ENCODE results near the gene SLC13A2. TPM values are rescaled to one million over a fixed set of nuclear protein-coding genes. Genes with fewer than 3 reads are reported as not detected.

The SLC13A2 gene
- polyA plus RNA-seq, 3 donors: not detected

DNA sequence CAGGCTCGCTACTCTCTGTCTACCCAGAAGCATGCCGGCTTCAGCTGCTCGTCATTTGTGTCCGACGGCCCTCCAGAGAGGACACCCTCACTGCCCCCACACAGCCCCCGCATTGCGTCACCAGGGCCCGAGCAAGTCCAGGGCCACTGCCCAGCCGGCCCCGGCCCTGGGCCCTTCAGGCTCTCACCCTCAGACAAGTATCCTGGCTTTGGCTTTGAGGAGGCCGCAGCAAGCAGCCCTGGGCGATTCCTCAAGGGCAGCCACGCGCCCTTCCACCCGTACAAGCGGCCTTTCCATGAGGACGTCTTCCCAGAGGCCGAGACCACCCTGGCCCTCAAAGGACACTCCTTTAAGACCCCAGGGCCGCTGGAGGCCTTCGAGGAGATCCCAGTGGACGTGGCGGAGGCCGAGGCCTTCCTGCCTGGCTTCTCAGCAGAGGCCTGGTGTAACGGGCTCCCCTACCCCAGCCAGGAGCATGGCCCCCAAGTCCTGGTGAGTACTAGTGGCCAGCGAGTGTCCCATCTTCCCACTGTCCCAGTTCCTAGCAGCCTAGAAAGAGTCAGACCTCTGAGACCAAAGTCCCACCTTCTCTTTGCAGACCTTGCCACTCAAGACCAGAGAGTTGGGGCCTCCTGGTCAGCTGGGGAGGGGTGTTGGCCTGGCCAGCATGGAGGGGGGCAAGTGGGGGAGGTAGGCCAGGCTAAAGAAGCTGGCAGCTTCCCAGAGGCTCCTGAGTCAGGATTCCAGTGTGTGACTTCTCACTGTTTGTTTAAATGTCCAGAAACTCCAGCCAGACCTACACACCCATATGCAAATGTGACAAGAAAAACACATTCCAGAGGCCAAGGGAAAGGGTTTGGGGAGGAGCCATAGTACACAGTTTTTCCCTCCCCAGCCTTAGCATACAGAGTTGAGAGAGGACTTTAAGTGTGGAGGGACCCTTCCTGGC, 51.3 kb downstream of the SLC13A2 start:
- H3K36me3 Mint-ChIP-seq: no peaks in the 10 kb centered on the region
- Histone ChIP-seq H3K9me3 (replicated peaks in 1 of 2; ENCODE audit: control insufficient read depth in 1 of 2, insufficient read depth in 1 of 2, low read length in 2 of 2) (no peaks in the 10 kb centered on the region), H3K9ac (ENCODE audit: insufficient read depth, low read length, poor library complexity, severe bottlenecking) (no peak overlapping the region), H3K27me3 (ENCODE audit: control insufficient read depth in 2 of 2, insufficient read depth in 2 of 2, low read length in 2 of 2) (no peaks in the 10 kb centered on the region), H3K4me2 (replicated peaks; ENCODE audit: extremely low read depth, low read length, poor library complexity, severe bottlenecking) (no peak overlapping the region), H3K4me1 (ENCODE audit: control insufficient read depth in 1 of 2, insufficient read depth in 2 of 2, low read length in 2 of 2) (peaks cover 0 to under 1% of the 10 kb centered on the region in 2 donors), H3K4me3 (replicated peaks in 1 of 3; ENCODE audit: low read depth in 2 of 3, low read length in 3 of 3) (no peak overlapping the region), H3K36me3 (replicated peaks in 1 of 2; ENCODE audit: control insufficient read depth in 1 of 2, insufficient read depth in 2 of 2, low read length in 2 of 2) (no peaks in the 10 kb centered on the region), H4K20me1 (ENCODE audit: insufficient read depth, low read length) (no peaks in the 10 kb centered on the region), H3K27ac (ENCODE audit: low read depth in 1 of 2, low read length in 2 of 2) (no peak overlapping the region), H3K79me2 (ENCODE audit: insufficient read depth, low read length) (no peaks in the 10 kb centered on the region), H2AFZ (ENCODE audit: insufficient read depth, low read depth, low read length, poor library complexity, severe bottlenecking) (no peak overlapping the region)
- H3K27ac Mint-ChIP-seq: no peak overlapping the region
- WGBS (ENCODE audit: insufficient coverage): 94% methylated on average over 24 of the region's 25 CpGs
- DNase-seq: no peak
- no peak for TF ChIP-seq CTCF (IDR thresholded peaks at IDR 0.05)
- H3K4me3 Mint-ChIP-seq: no peak overlapping the region
- no peaks in the 10 kb centered on the region for H3K9me3 Mint-ChIP-seq
- H3K27me3 Mint-ChIP-seq (ENCODE audit: low read depth in 3 of 3): peaks cover 0 to 6% (median 5%) of the 10 kb centered on the region in 3 donors
- H3K4me1 Mint-ChIP-seq: no peaks in the 10 kb centered on the region
- intact Hi-C loops (cut with micrococcal nuclease): no loop called here

DNA sequence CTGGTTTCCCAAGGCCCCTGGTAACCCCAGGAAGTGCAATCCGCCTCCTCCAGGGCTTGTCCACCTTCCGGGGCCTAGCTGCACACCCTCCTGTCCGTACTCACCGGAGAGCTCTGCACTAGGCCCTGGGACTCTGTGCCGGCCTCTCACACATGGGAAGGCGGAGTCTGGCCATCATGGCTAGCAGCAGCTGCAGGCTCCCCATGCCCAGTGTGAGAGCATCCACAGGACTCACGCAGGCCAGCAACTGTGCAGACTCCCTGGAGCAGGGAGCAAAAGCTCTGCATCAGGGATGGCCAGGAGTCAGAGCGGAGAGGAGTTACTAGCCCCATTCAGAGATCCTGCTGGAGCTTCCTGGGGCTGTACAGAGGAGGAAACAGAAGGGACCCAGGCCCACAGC, 52.9 kb downstream of the SLC13A2 start:
- no peak overlapping the region for H3K27ac ChIP-seq (ENCODE audit: low read depth in 1 of 2, low read length in 2 of 2)
- no peak overlapping the region for H2AFZ ChIP-seq (ENCODE audit: insufficient read depth, low read depth, low read length, poor library complexity, severe bottlenecking)
- Mint-ChIP-seq H3K4me3 (no peak overlapping the region), H3K27ac (no peak overlapping the region), H3K9me3 (no peaks in the 10 kb centered on the region), H3K27me3 (ENCODE audit: low read depth in 3 of 3) (peaks cover 2 to 8% (median 6%) of the 10 kb centered on the region in 3 donors), H3K4me1 (no peaks in the 10 kb centered on the region), H3K36me3 (no peaks in the 10 kb centered on the region)
- no peaks in the 10 kb centered on the region for H3K9me3 ChIP-seq (replicated peaks in 1 of 2; ENCODE audit: control insufficient read depth in 1 of 2, insufficient read depth in 1 of 2, low read length in 2 of 2)
- H4K20me1 ChIP-seq (ENCODE audit: insufficient read depth, low read length): no peaks in the 10 kb centered on the region
- no peak for TF ChIP-seq CTCF (IDR thresholded peaks at IDR 0.05)
- no peaks in the 10 kb centered on the region for H3K36me3 ChIP-seq (replicated peaks in 1 of 2; ENCODE audit: control insufficient read depth in 1 of 2, insufficient read depth in 2 of 2, low read length in 2 of 2)
- no peak overlapping the region for H3K4me3 ChIP-seq (replicated peaks in 1 of 3; ENCODE audit: low read depth in 2 of 3, low read length in 3 of 3)
- no peak overlapping the region for H3K4me2 ChIP-seq (replicated peaks; ENCODE audit: extremely low read depth, low read length, poor library complexity, severe bottlenecking)
- DNase-seq: no peak
- no peaks in the 10 kb centered on the region for H3K4me1 ChIP-seq (ENCODE audit: control insufficient read depth in 1 of 2, insufficient read depth in 2 of 2, low read length in 2 of 2)
- WGBS (ENCODE audit: insufficient coverage): 91% methylated on average over 8 of the region's 8 CpGs
- intact Hi-C loops (cut with micrococcal nuclease): no loop called here
- H3K27me3 ChIP-seq (ENCODE audit: control insufficient read depth in 2 of 2, insufficient read depth in 2 of 2, low read length in 2 of 2): no peaks in the 10 kb centered on the region
- no peaks in the 10 kb centered on the region for H3K79me2 ChIP-seq (ENCODE audit: insufficient read depth, low read length)
- H3K9ac ChIP-seq (ENCODE audit: insufficient read depth, low read length, poor library complexity, severe bottlenecking): no peak overlapping the region
